Thoracic aorta (tissue), 2 donors: ENCODE data around the gene RRP9. TPM values are rescaled to one million over a fixed set of nuclear protein-coding genes. Genes with fewer than 3 reads are reported as not detected.

Experiments used
- ATAC-seq: fragments of 150-250 bp; one replicate; pipeline ENCODE4 v1.8.0; 2017; ENCODE audit warnings: low read depth; ENCODE audit not compliant: insufficient number of reproducible peaks, low FRiP score
- DNase-seq: peaks from one replicate; pipeline ENCODE4 v3.0.0-alpha.2; 2020; ENCODE audit warnings: low spot score
- H3K27ac ChIP-seq, 2 donors: fragments of 200-600 bp; sonication (generic); 1 replicate in 1 of 2; 2 replicates in 1 of 2; pipeline ENCODE4 v1.5.1; 2016; ENCODE audit warnings: mild to moderate bottlenecking in 2 of 2, moderate library complexity in 2 of 2
- H3K27me3 ChIP-seq: fragments of 200-600 bp; sonication (generic); replicated peaks from 2 replicates; pipeline ENCODE4 v1.6.0; 2016; ENCODE audit warnings: mild to moderate bottlenecking; ENCODE audit not compliant: insufficient read depth
- H3K36me3 ChIP-seq: fragments of 200-600 bp; sonication (generic); one replicate; pipeline ENCODE4 v1.5.1; 2016
- H3K4me1 ChIP-seq, 2 donors: fragments of 200-600 bp; sonication (generic); 1 replicate in 1 of 2; 2 replicates in 1 of 2; pipeline versions ENCODE4 v1.5.1 to v1.6.0; 2016; ENCODE audit warnings: low read depth in 2 of 2, mild to moderate bottlenecking in 1 of 2; ENCODE audit not compliant: control insufficient read depth in 1 of 2
- H3K4me3 ChIP-seq: fragments of 200-600 bp; sonication (generic); 2 replicates; pipeline ENCODE4 v1.5.1; 2016; ENCODE audit warnings: mild to moderate bottlenecking
- H3K9me3 ChIP-seq: fragments of 200-600 bp; sonication (generic); 2 replicates; pipeline ENCODE4 v1.5.1; 2016
- CTCF ChIP-seq: fragments of 200-600 bp; sonication (generic); IDR thresholded peaks from one replicate; pipeline ENCODE4 v1.5.1; 2019; ENCODE audit warnings: antibody characterized with exemption
- total RNA-seq, 2 donors: library from RNA; depleted of rRNA; stranded (reverse); fragments of >200 nt; gene quantifications; one replicate each; pipeline versions ENCODE4 v1.1.0 to v1.2.3, GENCODE V29; 2016

RRP9 gene
- total RNA-seq, 2 donors from 2014 or later = 7.7 to 21.8 TPM

DNA sequence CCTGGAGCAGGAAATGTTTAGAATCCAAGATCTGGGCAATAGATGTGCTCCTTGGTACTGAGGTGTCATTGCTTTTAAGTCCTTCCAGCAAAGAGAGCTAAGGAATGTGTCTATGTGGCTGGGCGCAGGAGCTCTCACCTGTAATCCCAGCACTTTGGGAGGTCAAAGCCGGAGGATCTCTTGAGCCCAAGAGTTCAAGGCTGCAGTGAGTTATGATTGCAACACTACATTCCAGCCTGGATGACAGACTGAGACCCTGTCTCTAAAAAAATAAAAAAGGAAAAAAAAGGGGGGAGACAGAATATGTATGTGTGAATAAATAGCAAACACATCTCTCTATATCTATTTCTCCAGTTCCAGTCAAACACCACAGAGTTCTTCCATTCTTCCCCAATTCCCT is 9.2 kb upstream of the RRP9 start:
- Histone ChIP-seq H3K4me1 (peaks cover 0 to 8% of the 10 kb centered on the region in 2 donors), H3K9me3 (no peaks in the 10 kb centered on the region), H3K36me3 (no peaks in the 10 kb centered on the region), H3K27me3 (no peaks in the 10 kb centered on the region), H3K4me3 (no peak overlapping the region), H3K27ac (no peak overlapping the region)
- ATAC-seq (no peak), DNase-seq (no peak)
- TF ChIP-seq CTCF = no peak

GRCh38 chr3:51949121-51949520 is 7.4 kb upstream of the RRP9 start:
- no peak overlapping the region for H3K27ac ChIP-seq
- no peaks in the 10 kb centered on the region for H3K27me3 ChIP-seq
- no peak overlapping the region for H3K4me3 ChIP-seq
- ATAC-seq = no peak
- no peak for DNase-seq
- H3K36me3 ChIP-seq = no peaks in the 10 kb centered on the region
- no peak for TF ChIP-seq CTCF
- no peaks in the 10 kb centered on the region for H3K9me3 ChIP-seq
- H3K4me1 ChIP-seq = no peaks in the 10 kb centered on the region

DNA sequence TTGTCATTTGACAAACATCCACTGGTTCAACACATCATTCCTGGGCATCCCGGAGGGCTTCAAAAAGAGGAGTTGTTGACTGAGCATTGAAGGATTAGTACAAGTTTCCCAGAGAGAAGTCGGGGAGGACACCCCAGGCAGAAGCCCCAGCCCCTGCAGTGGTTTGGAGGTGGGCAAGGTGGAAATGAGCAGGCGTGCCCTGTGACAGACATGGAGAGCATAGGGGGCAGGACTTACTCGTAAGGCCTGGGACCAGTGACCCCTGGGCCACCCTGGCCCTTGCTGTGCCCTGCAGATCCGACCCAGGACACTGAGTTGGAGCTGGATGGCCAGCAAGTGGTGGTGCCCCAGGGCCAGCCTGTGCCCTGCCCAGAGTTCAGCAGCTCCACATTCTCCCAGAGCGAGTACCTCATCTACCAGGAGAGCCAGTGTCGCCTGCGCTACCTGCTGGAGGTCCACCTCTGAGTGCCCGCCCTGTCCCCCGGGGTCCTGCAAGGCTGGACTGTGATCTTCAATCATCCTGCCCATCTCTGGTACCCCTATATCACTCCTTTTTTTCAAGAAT is 6.4 kb upstream of the RRP9 start:
- no peaks in the 10 kb centered on the region for H3K27me3 ChIP-seq
- no peaks in the 10 kb centered on the region for H3K36me3 ChIP-seq
- no peak overlapping the region for H3K4me3 ChIP-seq
- H3K9me3 ChIP-seq = no peaks in the 10 kb centered on the region
- ATAC-seq = no peak
- H3K27ac ChIP-seq = no peak overlapping the region
- DNase-seq = no peak
- TF ChIP-seq CTCF = no peak
- H3K4me1 ChIP-seq = peaks cover 0 to 4% of the 10 kb centered on the region in 2 donors

GRCh38 chr3:51947215-51947900 is 5.7 kb upstream of the RRP9 start:
- no peak overlapping the region for H3K4me3 ChIP-seq
- DNase-seq (no peak), ATAC-seq (no peak)
- H3K27me3 ChIP-seq = no peaks in the 10 kb centered on the region
- H3K4me1 ChIP-seq = peaks cover 7 to 11% of the 10 kb centered on the region in 2 donors
- no peak overlapping the region for H3K27ac ChIP-seq
- TF ChIP-seq CTCF = no peak
- no peaks in the 10 kb centered on the region for H3K9me3 ChIP-seq
- H3K36me3 ChIP-seq = no peaks in the 10 kb centered on the region

GRCh38 chr3:51946796-51947195 is 5.1 kb upstream of the RRP9 start:
- H3K27me3 ChIP-seq = no peaks in the 10 kb centered on the region
- H3K4me3 ChIP-seq = no peak overlapping the region
- no peak for DNase-seq
- no peak for TF ChIP-seq CTCF
- peaks cover 7 to 13% of the 10 kb centered on the region in 2 donors for H3K4me1 ChIP-seq
- no peaks in the 10 kb centered on the region for H3K9me3 ChIP-seq
- no peak for ATAC-seq
- H3K27ac ChIP-seq = no peak overlapping the region
- H3K36me3 ChIP-seq = no peaks in the 10 kb centered on the region
